PC-3 (cell line): ENCODE results near the gene FST. TPM values are rescaled to one million over a fixed set of nuclear protein-coding genes. Genes with fewer than 3 reads are reported as not detected.
A peak's percentile ranks its signal among the peaks of the same experiment; 100 is the strongest.

ENCODE experiments used
- ATAC-seq: fragments of 200-7000 bp; cut with Tn5 transposase; 2 replicates; pipeline ENCODE4 v1.9.1; 2020; ENCODE audit warnings: mild to moderate bottlenecking, moderate library complexity
- BruUV-seq: library from RNA; stranded (reverse); fragments of 400-500 nt; replicated peaks from 2 replicates; lab custom pipeline; 2021; lab: Mats Ljungman, UMichigan
- CTCF ChIA-PET: fragments of 300-600 bp; sonication (Branson Sonifier 250); formaldehyde crosslinking; loops from one replicate; lab custom pipeline; 2022; ENCODE audit warnings: antibody characterized with exemption; lab: Charles Lee
- POLR2A ChIA-PET: fragments of 300-600 bp; sonication (Branson Sonifier 250); formaldehyde crosslinking; loops from one replicate; lab custom pipeline; 2022; ENCODE audit warnings: antibody characterized with exemption; ENCODE audit not compliant: unreplicated experiment; lab: Charles Lee
- DNase-seq: peaks from one replicate; pipeline ENCODE4 v3.0.0-alpha.2; 2015
- H2AFZ ChIP-seq: fragments of 300-600 bp; sonication (generic); 2 replicates; pipeline ENCODE4 v1.6.0; 2016; ENCODE audit warnings: antibody characterized with exemption, low read length
- H3F3A ChIP-seq: fragments of 300-600 bp; sonication (generic); one replicate; pipeline ENCODE4 v1.6.0; 2017; ENCODE audit warnings: antibody characterized with exemption, low read length, control low read depth, mild to moderate bottlenecking; ENCODE audit not compliant: unreplicated experiment
- H3K27ac ChIP-seq: fragments of 300-600 bp; sonication (generic); 2 replicates; pipeline ENCODE4 v1.5.1; 2016; ENCODE audit warnings: mild to moderate bottlenecking, low read length
- H3K27me3 ChIP-seq: fragments of 300-600 bp; sonication (generic); 2 replicates; pipeline ENCODE4 v1.6.1; 2016; ENCODE audit warnings: low read length, mixed read lengths
- H3K36me3 ChIP-seq: fragments of 300-600 bp; sonication (generic); 2 replicates; pipeline ENCODE4 v1.6.1; 2016; ENCODE audit warnings: low read depth, mixed run types, low read length, mixed read lengths
- H3K4me1 ChIP-seq: fragments of 300-600 bp; sonication (generic); 2 replicates; pipeline ENCODE4 v1.5.1; 2016; ENCODE audit warnings: low read length; ENCODE audit not compliant: insufficient read depth
- H3K4me2 ChIP-seq: fragments of 300-600 bp; sonication (generic); 2 replicates; pipeline ENCODE4 v1.6.0; 2016; ENCODE audit warnings: low read length
- H3K4me3 ChIP-seq: fragments of 300-600 bp; sonication (generic); 2 replicates; pipeline ENCODE4 v1.5.1; 2016; ENCODE audit warnings: mild to moderate bottlenecking, low read length, mixed read lengths
- H3K79me2 ChIP-seq: fragments of 300-600 bp; sonication (generic); 2 replicates; pipeline ENCODE4 v1.6.1; 2017; ENCODE audit warnings: low read length, mixed read lengths
- H3K9ac ChIP-seq: fragments of 300-600 bp; sonication (generic); 2 replicates; pipeline ENCODE4 v1.6.0; 2016; ENCODE audit warnings: mild to moderate bottlenecking, low read length
- H3K9me2 ChIP-seq: fragments of 300-600 bp; sonication (generic); replicated peaks from 2 replicates; pipeline ENCODE4 v1.6.1; 2016; ENCODE audit warnings: mixed run types, low read length, mixed read lengths
- H3K9me3 ChIP-seq: fragments of 300-600 bp; sonication (generic); 2 replicates; pipeline ENCODE4 v1.6.1; 2016; ENCODE audit warnings: low read length, mixed read lengths
- H4K20me1 ChIP-seq: fragments of 300-600 bp; sonication (generic); 2 replicates; pipeline ENCODE4 v1.6.1; 2016; ENCODE audit warnings: low read length, mixed read lengths
- CTCF ChIP-seq: fragments of 300-600 bp; sonication (generic); conservative IDR thresholded peaks from 2 replicates; pipeline ENCODE4 v1.5.1; 2017; ENCODE audit warnings: antibody characterized with exemption, low read depth, mild to moderate bottlenecking, low read length
- EZH2 ChIP-seq: fragments of 300-600 bp; sonication (generic); IDR thresholded peaks from one replicate; pipeline ENCODE4 v1.6.1; 2017; ENCODE audit warnings: antibody characterized with exemption, mild to moderate bottlenecking, low read length; ENCODE audit not compliant: unreplicated experiment
- EZH2phosphoT487 ChIP-seq: fragments of 300-600 bp; sonication (generic); IDR thresholded peaks from 2 replicates; pipeline ENCODE4 v1.6.1; 2018; ENCODE audit warnings: mild to moderate bottlenecking, antibody characterized with exemption, low read length, borderline replicate concordance
- intact Hi-C: fragments of 100-400 bp; cut with micrococcal nuclease; formaldehyde crosslinking; loops from 2 replicates; pipeline ENCODE4 v1.9.0; 2023
- total RNA-seq: library from RNA; depleted of rRNA; stranded (reverse); fragments of >200 nt; gene quantifications from 2 replicates; pipeline ENCODE4 v1.2.3, GENCODE V29; 2014

Gene FST
- total RNA-seq, 1 experiment from 2014 or later, result 403 TPM

- BruUV-seq, result no TSS peak
- peaks cover 29% of the 10 kb centered on the region for H3F3A ChIP-seq
- peak overlapping the region; percentile 97 for H3K4me3 ChIP-seq
- ChIA-PET CTCF (no interaction called here), POLR2A (interaction anchor here (0.6 to 0.7 kb wide), 3 partner anchors 27 to 123 kb away, joined by 3 to 9 read pairs (median 3); no protein-coding TSS in a partner anchor)
- intact Hi-C loops, result loop anchor here (10.0 kb wide), 1 partner anchor 83 kb away; the partner anchor contains the start of gene NDUFS4
- H4K20me1 ChIP-seq, result peaks cover 29% of the 10 kb centered on the region
- no peak for DNase-seq
- H3K9me2 ChIP-seq, result no peaks in the 10 kb centered on the region
- no peak for ATAC-seq
- TF ChIP-seq CTCF (no peak), EZH2 (no peak), EZH2phosphoT487 (no peak)
- peak overlapping the region; percentile 99 for H3K9ac ChIP-seq
- peak overlapping the region; percentile 96 for H3K27ac ChIP-seq
- H2AFZ ChIP-seq, result no peak overlapping the region
- H3K36me3 ChIP-seq, result peaks cover 53% of the 10 kb centered on the region
- H3K9me3 ChIP-seq, result no peaks in the 10 kb centered on the region
- no peaks in the 10 kb centered on the region for H3K27me3 ChIP-seq
- H3K4me1 ChIP-seq, result peaks cover 29% of the 10 kb centered on the region
- peak overlapping the region; percentile 93 for H3K4me2 ChIP-seq
- H3K79me2 ChIP-seq, result peaks cover 53% of the 10 kb centered on the region
Observed at GRCh38 chr5:53481887-53482716, 1.7 kb downstream of the FST start.

- H2AFZ ChIP-seq, result no peak overlapping the region
- peaks cover 53% of the 10 kb centered on the region for H3K36me3 ChIP-seq
- peak overlapping the region; percentile 97 for H3K4me3 ChIP-seq
- no peak for ATAC-seq
- H3K27ac ChIP-seq, result peak overlapping the region; percentile 96
- H3K27me3 ChIP-seq, result no peaks in the 10 kb centered on the region
- no peak for DNase-seq
- peaks cover 22% of the 10 kb centered on the region for H3K4me1 ChIP-seq
- CTCF ChIA-PET, result no interaction called here
- peaks cover 29% of the 10 kb centered on the region for H4K20me1 ChIP-seq
- no peaks in the 10 kb centered on the region for H3K9me2 ChIP-seq
- BruUV-seq, result no TSS peak
- H3K79me2 ChIP-seq, result peaks cover 53% of the 10 kb centered on the region
- H3K9me3 ChIP-seq, result no peaks in the 10 kb centered on the region
- H3K9ac ChIP-seq, result peak overlapping the region; percentile 99
- H3F3A ChIP-seq, result peaks cover 32% of the 10 kb centered on the region
- H3K4me2 ChIP-seq, result peak overlapping the region; percentile 93
- intact Hi-C loops, result loop anchor here (10.0 kb wide), 1 partner anchor 82 kb away; the partner anchor contains the start of gene NDUFS4
- POLR2A ChIA-PET, result interaction anchor here (0.6 kb wide), 1 partner anchor 124 kb away, joined by 3 read pairs; no protein-coding TSS in a partner anchor
- peak; percentile 51 for TF ChIP-seq CTCF
- TF ChIP-seq EZH2, result no peak
Observed at GRCh38 chr5:53482717-53483638, 2.5 kb downstream of the FST start.
